ENCODE measurements around the gene GPR68. TPM values are rescaled to one million over a fixed set of nuclear protein-coding genes. Genes with fewer than 3 reads are reported as not detected.

GPR68 gene
- total RNA-seq, 3 donors from 2014 or later (not counting 1 experiment from before 2014, with no cell fraction given), result 7.6 to 24.0 (median 15.7) TPM

GRCh38 chr14:91233936-91234790 is 10.3 kb downstream of the GPR68 start:
- Histone ChIP-seq H3K4me3 (ENCODE audit: low read length) (no peak overlapping the region), H3K9me3 (ENCODE audit: control insufficient read depth, insufficient read depth, low read length) (no peaks in the 10 kb centered on the region), H3K27ac (ENCODE audit: low read length) (peak overlapping the region; percentile 9), H3K27me3 (ENCODE audit: control insufficient read depth, insufficient read depth, low read length) (no peaks in the 10 kb centered on the region), H3K4me1 (ENCODE audit: control insufficient read depth, insufficient read depth, low read length) (peaks cover 66% of the 10 kb centered on the region), H3K36me3 (ENCODE audit: control insufficient read depth, insufficient read depth, low read length) (peaks cover 29% of the 10 kb centered on the region)
- DNase-seq (no peak), ATAC-seq (no peak)
- TF ChIP-seq, protein P1, sequence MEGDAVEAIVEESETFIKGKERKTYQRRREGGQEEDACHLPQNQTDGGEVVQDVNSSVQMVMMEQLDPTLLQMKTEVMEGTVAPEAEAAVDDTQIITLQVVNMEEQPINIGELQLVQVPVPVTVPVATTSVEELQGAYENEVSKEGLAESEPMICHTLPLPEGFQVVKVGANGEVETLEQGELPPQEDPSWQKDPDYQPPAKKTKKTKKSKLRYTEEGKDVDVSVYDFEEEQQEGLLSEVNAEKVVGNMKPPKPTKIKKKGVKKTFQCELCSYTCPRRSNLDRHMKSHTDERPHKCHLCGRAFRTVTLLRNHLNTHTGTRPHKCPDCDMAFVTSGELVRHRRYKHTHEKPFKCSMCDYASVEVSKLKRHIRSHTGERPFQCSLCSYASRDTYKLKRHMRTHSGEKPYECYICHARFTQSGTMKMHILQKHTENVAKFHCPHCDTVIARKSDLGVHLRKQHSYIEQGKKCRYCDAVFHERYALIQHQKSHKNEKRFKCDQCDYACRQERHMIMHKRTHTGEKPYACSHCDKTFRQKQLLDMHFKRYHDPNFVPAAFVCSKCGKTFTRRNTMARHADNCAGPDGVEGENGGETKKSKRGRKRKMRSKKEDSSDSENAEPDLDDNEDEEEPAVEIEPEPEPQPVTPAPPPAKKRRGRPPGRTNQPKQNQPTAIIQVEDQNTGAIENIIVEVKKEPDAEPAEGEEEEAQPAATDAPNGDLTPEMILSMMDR (IDR thresholded peaks at IDR 0.05), result no peak
- Mint-ChIP-seq H3K27me3 (ENCODE audit: low read depth in 2 of 2) (no peaks in the 10 kb centered on the region), H3K4me1 (peaks cover 65 to 78% of the 10 kb centered on the region in 2 donors), H3K27ac (peak overlapping the region; percentile 57 to 65), H3K9me3 (peaks cover 0 to 2% of the 10 kb centered on the region in 2 donors), H3K36me3 (peaks cover 7% of the 10 kb centered on the region), H3K4me3 (no peak overlapping the region)
- 89% methylated on average over 63 of the region's 63 CpGs for WGBS (ENCODE audit: insufficient coverage)
- intact Hi-C loops (cut with micrococcal nuclease), result no loop called here

DNA sequence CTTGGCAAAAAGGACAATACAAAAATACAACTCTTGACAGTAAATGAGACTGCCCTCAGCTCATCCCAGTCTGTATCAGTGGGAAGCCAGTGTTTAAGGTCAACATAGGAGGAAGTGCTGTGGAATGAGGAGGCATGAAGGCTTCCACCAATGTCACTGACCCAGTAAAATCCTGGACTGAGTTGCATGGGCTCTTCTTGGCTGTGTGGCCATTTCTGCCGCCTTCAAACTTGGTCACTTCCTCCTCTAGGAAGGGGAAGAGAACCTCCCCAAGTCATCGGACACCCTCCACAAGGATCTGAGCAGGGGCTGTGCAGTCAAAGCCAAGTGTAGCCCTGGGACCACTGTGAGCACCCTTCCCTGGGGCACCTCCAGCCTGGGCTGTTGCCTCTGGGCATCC is 11.9 kb downstream of the GPR68 start:
- ATAC-seq (no peak), DNase-seq (peak in 1 of 2 donors; percentile 1)
- peaks cover 26% of the 10 kb centered on the region for H3K36me3 ChIP-seq (ENCODE audit: control insufficient read depth, insufficient read depth, low read length)
- peak overlapping the region; percentile 81 for H3K4me3 Mint-ChIP-seq
- H3K36me3 Mint-ChIP-seq, result no peaks in the 10 kb centered on the region
- H3K4me1 ChIP-seq (ENCODE audit: control insufficient read depth, insufficient read depth, low read length), result peaks cover 74% of the 10 kb centered on the region
- H3K27me3 Mint-ChIP-seq (ENCODE audit: low read depth in 2 of 2), result no peaks in the 10 kb centered on the region
- H3K4me1 Mint-ChIP-seq, result peaks cover 66 to 78% of the 10 kb centered on the region in 2 donors
- H3K9me3 ChIP-seq (ENCODE audit: control insufficient read depth, insufficient read depth, low read length), result no peaks in the 10 kb centered on the region
- peaks cover 0 to 2% of the 10 kb centered on the region in 2 donors for H3K9me3 Mint-ChIP-seq
- TF ChIP-seq, protein P1 (IDR thresholded peaks at IDR 0.05), result no peak
- peak overlapping the region; percentile 90 for H3K27ac ChIP-seq (ENCODE audit: low read length)
- H3K4me3 ChIP-seq (ENCODE audit: low read length), result no peak overlapping the region
- H3K27ac Mint-ChIP-seq, result peak overlapping the region; percentile 98 to 100
- no peaks in the 10 kb centered on the region for H3K27me3 ChIP-seq (ENCODE audit: control insufficient read depth, insufficient read depth, low read length)
- WGBS (ENCODE audit: insufficient coverage), result 92% methylated on average over 2 of the region's 2 CpGs
- intact Hi-C loops (cut with micrococcal nuclease), result no loop called here

GRCh38 chr14:91232052-91232451 is 12.5 kb downstream of the GPR68 start:
- peak overlapping the region; percentile 98 to 100 for H3K27ac Mint-ChIP-seq
- H3K9me3 Mint-ChIP-seq, result peaks cover 0 to 2% of the 10 kb centered on the region in 2 donors
- Histone ChIP-seq H3K9me3 (ENCODE audit: control insufficient read depth, insufficient read depth, low read length) (no peaks in the 10 kb centered on the region), H3K27me3 (ENCODE audit: control insufficient read depth, insufficient read depth, low read length) (no peaks in the 10 kb centered on the region), H3K36me3 (ENCODE audit: control insufficient read depth, insufficient read depth, low read length) (peaks cover 26% of the 10 kb centered on the region), H3K27ac (ENCODE audit: low read length) (peak overlapping the region; percentile 90), H3K4me3 (ENCODE audit: low read length) (no peak overlapping the region), H3K4me1 (ENCODE audit: control insufficient read depth, insufficient read depth, low read length) (peaks cover 79% of the 10 kb centered on the region)
- H3K36me3 Mint-ChIP-seq, result no peaks in the 10 kb centered on the region
- DNase-seq (peak in 1 of 2 donors; percentile 32), ATAC-seq (no peak)
- H3K4me1 Mint-ChIP-seq, result peaks cover 66 to 82% of the 10 kb centered on the region in 2 donors
- intact Hi-C loops (cut with micrococcal nuclease), result no loop called here
- TF ChIP-seq, protein P1 (IDR thresholded peaks at IDR 0.05), result no peak
- no peaks in the 10 kb centered on the region for H3K27me3 Mint-ChIP-seq (ENCODE audit: low read depth in 2 of 2)
- 28% methylated on average over 2 of the region's 2 CpGs for WGBS (ENCODE audit: insufficient coverage)
- peak overlapping the region; percentile 81 for H3K4me3 Mint-ChIP-seq
